RCC 7860 (cell line): ENCODE results near the gene SCAI.
"Not testable (repeated sequence)": the region's sequence is repeated elsewhere in the genome, so short reads cannot be mapped to it uniquely, and the experiment has no call there.

ENCODE experiments used
- DNase-seq: peaks from one replicate; pipeline ENCODE4 v3.0.0-alpha.2; 2015; ENCODE audit warnings: low spot score
- FAIRE-seq: peaks from 2 replicates; lab custom pipeline; 2012; peaks lifted over from hg19 to GRCh38; lab: Jason Lieb, UNC

Gene SCAI

GRCh38 chr9:125043148-125043547, 100.2 kb downstream of the SCAI start:
- FAIRE-seq = no peak
- no peak for DNase-seq

DNA sequence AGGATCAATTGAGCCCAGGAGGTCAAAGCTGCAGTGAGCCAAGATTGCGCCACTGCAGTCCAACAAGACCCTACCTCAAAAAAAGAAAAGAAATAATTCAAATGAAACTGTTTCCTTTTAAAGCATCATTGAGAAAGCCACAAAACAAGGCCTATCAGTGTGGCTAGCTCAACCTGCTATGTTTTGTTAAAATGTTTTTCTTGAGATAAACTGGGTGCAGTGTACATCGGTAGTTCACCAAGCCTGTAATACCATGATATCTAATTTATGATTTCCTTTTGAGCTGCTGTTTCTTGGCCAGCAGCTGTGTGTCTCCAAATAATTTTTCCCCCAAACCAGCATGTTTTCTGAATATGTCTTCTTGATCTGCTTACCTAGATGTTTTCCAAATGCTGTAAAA, 105.2 kb downstream of the SCAI start:
- DNase-seq (no peak), FAIRE-seq (no peak)

DNA sequence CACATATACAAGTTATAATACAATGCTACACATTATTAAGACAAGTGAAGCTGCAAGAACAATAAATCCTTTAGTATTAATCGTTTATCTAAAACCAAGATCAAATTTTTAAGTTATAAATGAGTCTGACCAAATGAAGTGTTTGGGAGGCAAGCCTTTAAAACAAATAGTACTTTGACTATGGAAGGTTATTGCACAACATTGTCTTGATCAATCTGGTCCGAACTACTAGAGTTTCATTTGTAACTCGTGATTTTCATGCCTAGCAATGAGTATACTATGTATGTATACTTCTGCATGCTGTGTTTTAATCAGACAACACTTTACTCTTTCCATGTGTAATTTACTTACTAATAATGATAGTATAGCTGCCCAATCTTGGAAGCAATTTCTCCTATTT, 115.3 kb downstream of the SCAI start:
- DNase-seq = no peak
- FAIRE-seq = no peak

GRCh38 chr9:125024917-125025316, 118.4 kb downstream of the SCAI start:
- DNase-seq (no peak), FAIRE-seq (no peak)

- DNase-seq = no peak
- FAIRE-seq = no peak
Observed at GRCh38 chr9:125021069-125021468, 122.3 kb downstream of the SCAI start.

DNA sequence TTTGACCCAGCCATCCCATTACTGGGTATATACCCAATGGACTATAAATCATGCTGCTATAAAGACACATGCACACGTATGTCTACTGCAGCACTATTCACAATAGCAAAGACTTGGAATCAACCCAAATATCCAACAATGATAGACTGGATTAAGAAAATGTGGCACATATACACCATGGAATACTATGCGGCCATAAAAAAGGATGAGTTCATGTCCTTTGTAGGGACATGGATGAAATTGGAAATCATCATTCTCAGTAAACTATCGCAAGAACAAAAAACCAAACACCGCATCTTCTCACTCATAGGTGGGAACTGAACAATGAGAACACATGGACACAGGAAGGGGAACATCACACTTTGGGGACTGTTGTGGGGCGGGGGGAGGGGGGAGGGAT, 127.7 kb downstream of the SCAI start:
- not testable (repeated sequence) for DNase-seq, FAIRE-seq

- FAIRE-seq, DNase-seq: not testable (repeated sequence)
Observed at GRCh38 chr9:125012013-125012412, 131.3 kb downstream of the SCAI start.

- no peak for FAIRE-seq
- DNase-seq = no peak
Observed at GRCh38 chr9:125008599-125008998, 134.7 kb downstream of the SCAI start.

- DNase-seq (no peak), FAIRE-seq (no peak)
Observed at GRCh38 chr9:125003332-125003731, 140.0 kb downstream of the SCAI start.

GRCh38 chr9:124983698-124984097, 159.6 kb downstream of the SCAI start:
- DNase-seq (no peak), FAIRE-seq (no peak)

- FAIRE-seq (no peak), DNase-seq (no peak)
Observed at GRCh38 chr9:124980431-124980830, 162.9 kb downstream of the SCAI start.

DNA sequence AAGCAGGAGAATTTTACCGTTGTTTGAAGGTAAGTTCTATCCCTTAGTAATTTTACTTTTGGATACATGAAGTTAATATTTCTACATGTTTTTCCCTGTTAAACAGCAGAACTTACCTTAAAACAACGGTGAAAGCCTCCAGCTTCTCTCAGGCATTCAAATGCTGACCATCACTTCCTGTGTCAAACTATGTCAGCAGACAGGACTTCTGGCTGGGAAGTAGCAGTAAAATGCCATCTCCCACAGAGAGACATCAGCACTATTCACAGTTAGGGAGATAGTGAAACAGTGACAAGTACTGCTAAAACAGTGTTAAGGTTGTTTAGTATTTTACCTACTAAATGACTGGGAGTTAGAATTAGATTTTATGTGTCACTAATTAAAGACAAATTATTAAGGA, 168.2 kb downstream of the SCAI start:
- DNase-seq (no peak), FAIRE-seq (no peak)

DNA sequence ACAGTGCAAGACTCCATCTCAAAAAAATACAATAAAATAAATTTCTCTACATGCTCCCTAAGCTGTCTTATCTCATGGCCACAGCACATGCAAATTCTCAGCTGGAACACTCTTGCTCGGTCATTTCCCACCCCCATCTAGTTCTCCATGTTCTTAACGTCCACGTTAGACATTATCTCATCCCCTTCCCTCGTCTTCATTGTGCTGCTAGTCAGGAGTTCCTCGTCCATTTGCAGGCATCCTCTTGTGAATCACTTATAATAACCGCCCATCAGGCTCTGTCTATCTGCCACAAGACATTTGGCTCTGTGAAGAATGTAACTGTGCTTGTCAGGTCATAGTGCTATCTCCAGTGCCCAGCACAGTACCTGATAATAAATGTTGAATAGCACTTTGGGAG, 169.5 kb downstream of the SCAI start:
- DNase-seq = no peak
- no peak for FAIRE-seq

DNA sequence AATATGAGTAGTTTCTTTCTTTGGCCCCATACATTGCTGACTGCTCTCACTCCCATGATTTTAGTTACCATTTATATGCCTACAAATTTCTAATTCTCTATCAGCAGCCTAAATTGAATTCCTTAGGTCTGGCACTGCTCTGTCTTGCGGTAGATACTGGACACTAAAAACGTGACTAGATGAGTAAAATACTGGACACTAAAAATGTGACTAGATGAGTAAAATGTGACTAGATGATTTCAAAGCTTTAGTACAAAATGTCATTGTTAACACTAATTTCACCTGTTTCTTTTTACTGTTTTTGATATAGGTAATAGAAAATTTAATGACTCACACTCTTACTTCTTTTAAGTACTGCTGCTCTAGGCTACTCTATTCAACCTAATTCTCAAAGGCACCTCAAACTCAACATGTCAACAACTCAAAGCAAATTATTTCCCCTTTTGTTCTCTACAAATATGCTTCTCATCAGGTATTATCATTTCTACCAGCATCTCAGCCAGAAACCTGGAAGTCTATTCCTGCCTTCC, 171.0 kb downstream of the SCAI start:
- FAIRE-seq (no peak), DNase-seq (no peak)

DNA sequence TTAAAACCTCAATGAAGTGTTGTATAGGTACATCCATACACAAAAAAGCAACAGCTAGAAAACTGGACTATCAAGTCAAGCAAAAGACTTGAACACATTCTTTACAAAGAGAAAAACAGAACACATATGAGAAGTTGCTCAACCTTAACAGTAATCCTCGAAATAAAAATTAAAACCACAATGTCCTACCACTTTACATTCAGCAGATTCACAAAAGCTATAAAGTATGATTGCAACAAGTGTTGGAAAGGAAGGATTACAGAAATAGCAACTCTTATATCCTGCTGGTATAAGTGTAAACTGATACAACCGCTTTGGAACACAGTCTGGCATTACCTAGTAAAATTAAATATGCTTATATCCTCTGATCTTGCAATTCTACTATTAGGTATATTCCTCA, 173.9 kb downstream of the SCAI start:
- FAIRE-seq (no peak), DNase-seq (no peak)

DNA sequence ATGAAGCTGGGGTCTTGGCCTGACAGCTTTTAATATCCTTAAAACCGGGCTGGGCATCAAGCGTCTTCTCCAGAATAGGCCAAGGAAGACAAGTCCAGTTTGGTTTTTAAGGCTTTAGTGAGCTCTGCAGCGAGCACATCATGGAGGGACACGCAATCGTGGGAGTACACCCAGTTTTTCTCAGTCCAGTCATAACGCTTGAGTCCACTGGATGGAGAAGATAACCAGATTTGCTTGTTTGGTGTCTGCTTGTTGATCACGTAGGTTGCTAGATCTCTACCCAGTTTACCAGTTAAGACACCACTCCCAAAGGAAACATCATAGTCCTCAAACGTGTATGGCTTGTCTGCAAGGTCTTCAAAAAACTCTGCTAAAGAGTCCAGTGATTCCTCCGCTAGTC, 175.1 kb downstream of the SCAI start:
- FAIRE-seq (no peak), DNase-seq (no peak)

GRCh38 chr9:124965775-124966568, 177.4 kb downstream of the SCAI start:
- DNase-seq = not testable (repeated sequence)

DNA sequence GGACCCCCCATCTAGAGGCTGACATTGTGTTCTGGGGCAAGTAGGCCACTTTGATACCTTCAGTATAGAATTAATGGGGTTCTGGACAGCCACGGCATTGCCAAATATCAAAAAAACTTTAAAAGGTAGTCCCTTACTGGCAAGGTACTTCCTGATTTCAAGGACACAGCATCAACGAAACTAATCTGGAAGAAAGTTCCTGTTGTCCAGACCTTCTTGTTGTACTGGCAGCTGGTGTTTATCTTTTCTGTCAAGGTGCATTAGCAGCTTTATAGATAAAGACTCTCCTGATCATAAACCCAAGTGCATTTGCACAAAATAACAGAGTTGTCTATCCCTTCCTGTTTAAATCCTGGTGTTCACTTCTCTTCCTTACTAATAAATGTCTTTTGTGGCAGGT, 178.7 kb downstream of the SCAI start:
- FAIRE-seq = no peak

More at GRCh38 chr9:124965775-124966568, 177.4 kb downstream of the SCAI start:
- not testable (repeated sequence) for FAIRE-seq

DNA sequence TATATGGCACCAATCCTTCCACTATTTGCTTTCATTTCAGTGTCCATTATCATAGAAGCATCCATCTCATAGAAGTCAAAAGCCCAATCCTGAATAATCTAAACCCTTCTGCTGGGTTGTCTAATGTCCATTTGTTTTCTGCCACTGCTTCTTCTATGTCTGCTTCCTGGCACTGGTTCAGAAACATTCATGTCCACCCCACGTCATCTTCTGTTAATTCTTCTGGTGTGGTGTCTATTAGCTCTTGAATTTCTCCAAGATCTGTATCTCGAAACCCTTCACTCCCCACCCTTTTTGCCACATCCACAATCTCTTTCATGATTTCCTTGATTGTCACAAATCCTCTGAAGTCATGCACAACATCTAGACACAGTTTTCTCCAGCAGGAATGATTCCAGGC, 179.3 kb downstream of the SCAI start:
- no peak for FAIRE-seq

More for the DNA sequence above, 178.7 kb downstream of the SCAI start:
- no peak for DNase-seq

DNA sequence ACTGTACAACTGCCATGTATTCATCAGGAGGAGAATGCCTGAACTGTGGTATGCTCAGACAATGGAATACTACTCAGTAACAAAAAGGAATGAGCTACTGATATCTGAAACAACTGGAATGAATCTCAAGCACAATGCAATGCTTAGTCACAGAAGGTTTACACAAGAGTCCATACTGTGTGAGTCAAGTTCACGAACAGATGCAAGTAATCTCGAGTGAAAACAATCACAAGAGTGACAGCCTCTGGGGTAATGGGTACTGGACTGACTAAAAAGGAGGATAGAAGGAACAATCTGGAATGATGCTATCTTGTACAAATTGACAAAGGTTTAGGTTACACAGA, 182.9 kb downstream of the SCAI start:
- no peak for FAIRE-seq

More for the DNA sequence above, 179.3 kb downstream of the SCAI start:
- no peak for DNase-seq

GRCh38 chr9:124959671-124960408, 183.5 kb downstream of the SCAI start:
- not testable (repeated sequence) for DNase-seq, FAIRE-seq

More for the DNA sequence above, 182.9 kb downstream of the SCAI start:
- no peak for DNase-seq

GRCh38 chr9:124954255-124954654, 189.1 kb downstream of the SCAI start:
- FAIRE-seq (no peak), DNase-seq (no peak)
